ENCODE results near the gene CGRRF1.

DNA sequence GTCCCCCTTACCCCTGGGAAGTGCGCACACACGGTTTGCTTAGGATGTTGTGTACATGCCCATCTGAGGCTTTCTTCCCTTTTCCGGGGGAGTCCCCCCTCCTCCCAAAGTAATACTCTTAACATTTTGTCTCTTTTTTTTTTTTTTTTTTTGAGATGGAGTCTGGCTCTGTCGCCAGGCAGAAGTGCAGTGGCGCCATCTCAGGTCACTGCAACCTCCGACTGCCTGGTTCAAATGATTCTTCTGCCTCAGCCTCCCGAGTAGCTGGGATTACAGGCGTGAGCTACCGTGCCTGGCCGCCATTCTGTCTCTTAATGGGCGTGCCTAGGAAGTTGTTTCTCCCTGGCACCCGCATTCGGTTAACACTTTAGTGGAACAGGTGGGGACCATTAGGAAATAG lies 16.4 kb upstream of the CGRRF1 start:
- no peak for TF ChIP-seq EZH2 (IDR thresholded peaks at IDR 0.05; ENCODE audit: borderline replicate concordance, low read depth, low read length, poor library complexity, severe bottlenecking)
- TF ChIP-seq, protein P1, sequence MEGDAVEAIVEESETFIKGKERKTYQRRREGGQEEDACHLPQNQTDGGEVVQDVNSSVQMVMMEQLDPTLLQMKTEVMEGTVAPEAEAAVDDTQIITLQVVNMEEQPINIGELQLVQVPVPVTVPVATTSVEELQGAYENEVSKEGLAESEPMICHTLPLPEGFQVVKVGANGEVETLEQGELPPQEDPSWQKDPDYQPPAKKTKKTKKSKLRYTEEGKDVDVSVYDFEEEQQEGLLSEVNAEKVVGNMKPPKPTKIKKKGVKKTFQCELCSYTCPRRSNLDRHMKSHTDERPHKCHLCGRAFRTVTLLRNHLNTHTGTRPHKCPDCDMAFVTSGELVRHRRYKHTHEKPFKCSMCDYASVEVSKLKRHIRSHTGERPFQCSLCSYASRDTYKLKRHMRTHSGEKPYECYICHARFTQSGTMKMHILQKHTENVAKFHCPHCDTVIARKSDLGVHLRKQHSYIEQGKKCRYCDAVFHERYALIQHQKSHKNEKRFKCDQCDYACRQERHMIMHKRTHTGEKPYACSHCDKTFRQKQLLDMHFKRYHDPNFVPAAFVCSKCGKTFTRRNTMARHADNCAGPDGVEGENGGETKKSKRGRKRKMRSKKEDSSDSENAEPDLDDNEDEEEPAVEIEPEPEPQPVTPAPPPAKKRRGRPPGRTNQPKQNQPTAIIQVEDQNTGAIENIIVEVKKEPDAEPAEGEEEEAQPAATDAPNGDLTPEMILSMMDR (conservative IDR thresholded peaks at IDR 0.05; ENCODE audit: low read depth, low read length) = peak; percentile 41; the same call in 1 of the 2 replicates

Data from A673 (cell line).